ENCODE results near the gene TMEM150A. TPM values are rescaled to one million over a fixed set of nuclear protein-coding genes. Genes with fewer than 3 reads are reported as not detected.

TMEM150A gene, protein sequence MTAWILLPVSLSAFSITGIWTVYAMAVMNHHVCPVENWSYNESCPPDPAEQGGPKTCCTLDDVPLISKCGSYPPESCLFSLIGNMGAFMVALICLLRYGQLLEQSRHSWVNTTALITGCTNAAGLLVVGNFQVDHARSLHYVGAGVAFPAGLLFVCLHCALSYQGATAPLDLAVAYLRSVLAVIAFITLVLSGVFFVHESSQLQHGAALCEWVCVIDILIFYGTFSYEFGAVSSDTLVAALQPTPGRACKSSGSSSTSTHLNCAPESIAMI
- polyA plus RNA-seq (2012; ENCODE audit: insufficient read length, low read depth): 21.5 TPM

DNA sequence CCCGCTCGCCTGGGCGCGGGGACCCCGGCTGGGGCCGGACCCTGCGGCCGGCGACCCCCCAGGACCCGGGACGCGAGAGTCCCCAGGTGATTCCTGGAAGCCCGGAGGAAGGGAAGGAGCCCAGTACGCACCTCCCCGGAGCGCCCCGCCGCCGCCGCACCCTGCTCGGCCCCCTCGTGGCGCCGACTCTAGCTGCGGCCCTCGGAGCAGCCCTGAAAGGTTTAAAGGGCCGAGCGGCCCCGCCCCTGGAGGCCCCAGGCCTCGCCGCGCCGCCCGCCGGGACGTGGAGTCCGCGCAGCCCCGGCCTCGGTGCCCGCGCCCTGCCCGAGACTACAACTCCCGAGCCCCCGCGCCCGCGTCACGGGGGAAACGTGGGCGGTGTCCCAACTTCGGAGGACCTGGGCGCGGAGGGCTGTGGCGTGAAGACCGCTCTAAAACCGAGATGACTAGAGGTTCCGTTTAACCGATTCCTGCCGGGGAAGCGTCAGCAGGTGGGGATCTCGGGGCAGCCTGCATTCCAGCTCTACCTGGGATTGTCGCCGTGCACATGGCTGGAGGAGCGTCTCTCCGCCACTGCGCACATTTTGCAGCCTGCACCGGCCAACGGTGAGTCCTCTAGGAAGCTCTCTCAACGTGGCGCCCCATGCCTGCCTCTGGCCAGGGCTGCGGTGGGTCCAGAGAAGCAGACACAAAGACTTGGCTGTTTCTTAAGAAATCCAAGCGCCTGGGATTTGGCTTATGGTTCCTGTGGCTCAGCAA lies at the start of gene TMEM150A:
Gene TMEM150A, minus strand, starts transcription at position 223 of the 759 bp plus-strand sequence. CDS start 750 bp downstream, outside the sequence.
- TF ChIP-seq POLR2AphosphoS5 (IDR thresholded peaks at IDR 0.05; ENCODE audit: low read depth, low read length) (0 out of 2 replicates have a peak, but pooled peaks have one; percentile 45), SIN3A (IDR thresholded peaks at IDR 0.05; ENCODE audit: borderline replicate concordance, insufficient read depth, low read length) (peak; percentile 96; the same call in 1 of the 2 replicates), TAF1 (IDR thresholded peaks at IDR 0.05; ENCODE audit: borderline replicate concordance, insufficient read depth, low read length) (no peak), FOXP2 (optimal IDR thresholded peaks at IDR 0.05; ENCODE audit: borderline replicate concordance, extremely low read depth, extremely low read length, insufficient read depth) (peak; percentile 63)
- TF ChIP-seq, protein P1, sequence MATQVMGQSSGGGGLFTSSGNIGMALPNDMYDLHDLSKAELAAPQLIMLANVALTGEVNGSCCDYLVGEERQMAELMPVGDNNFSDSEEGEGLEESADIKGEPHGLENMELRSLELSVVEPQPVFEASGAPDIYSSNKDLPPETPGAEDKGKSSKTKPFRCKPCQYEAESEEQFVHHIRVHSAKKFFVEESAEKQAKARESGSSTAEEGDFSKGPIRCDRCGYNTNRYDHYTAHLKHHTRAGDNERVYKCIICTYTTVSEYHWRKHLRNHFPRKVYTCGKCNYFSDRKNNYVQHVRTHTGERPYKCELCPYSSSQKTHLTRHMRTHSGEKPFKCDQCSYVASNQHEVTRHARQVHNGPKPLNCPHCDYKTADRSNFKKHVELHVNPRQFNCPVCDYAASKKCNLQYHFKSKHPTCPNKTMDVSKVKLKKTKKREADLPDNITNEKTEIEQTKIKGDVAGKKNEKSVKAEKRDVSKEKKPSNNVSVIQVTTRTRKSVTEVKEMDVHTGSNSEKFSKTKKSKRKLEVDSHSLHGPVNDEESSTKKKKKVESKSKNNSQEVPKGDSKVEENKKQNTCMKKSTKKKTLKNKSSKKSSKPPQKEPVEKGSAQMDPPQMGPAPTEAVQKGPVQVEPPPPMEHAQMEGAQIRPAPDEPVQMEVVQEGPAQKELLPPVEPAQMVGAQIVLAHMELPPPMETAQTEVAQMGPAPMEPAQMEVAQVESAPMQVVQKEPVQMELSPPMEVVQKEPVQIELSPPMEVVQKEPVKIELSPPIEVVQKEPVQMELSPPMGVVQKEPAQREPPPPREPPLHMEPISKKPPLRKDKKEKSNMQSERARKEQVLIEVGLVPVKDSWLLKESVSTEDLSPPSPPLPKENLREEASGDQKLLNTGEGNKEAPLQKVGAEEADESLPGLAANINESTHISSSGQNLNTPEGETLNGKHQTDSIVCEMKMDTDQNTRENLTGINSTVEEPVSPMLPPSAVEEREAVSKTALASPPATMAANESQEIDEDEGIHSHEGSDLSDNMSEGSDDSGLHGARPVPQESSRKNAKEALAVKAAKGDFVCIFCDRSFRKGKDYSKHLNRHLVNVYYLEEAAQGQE (IDR thresholded peaks at IDR 0.05; ENCODE audit: insufficient read depth in 1 of 2, low read depth in 2 of 2, low read length in 2 of 2): no peak

DNA sequence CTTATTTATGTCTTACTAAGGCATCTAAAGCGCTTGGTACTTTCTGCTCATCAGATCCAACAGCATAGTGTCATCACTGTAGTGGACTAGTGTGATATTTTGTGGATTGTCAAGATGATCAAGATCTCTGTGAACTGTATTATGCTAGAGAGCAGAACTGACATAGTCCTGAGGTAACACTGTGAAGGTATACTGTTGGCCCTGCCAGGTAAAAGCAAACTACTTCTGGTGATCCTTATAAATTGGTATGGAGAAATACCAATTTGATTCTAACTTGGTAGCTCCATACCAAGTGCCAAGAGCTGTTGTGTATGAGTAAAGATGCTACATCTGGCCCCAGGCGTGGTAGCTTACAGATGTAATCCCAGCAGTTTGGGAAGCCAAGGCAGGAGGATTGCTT lies 49.6 kb upstream of the TMEM150A start:
- TF ChIP-seq FOXP2 (optimal IDR thresholded peaks at IDR 0.05; ENCODE audit: borderline replicate concordance, extremely low read depth, extremely low read length, insufficient read depth) (no peak), POLR2AphosphoS5 (IDR thresholded peaks at IDR 0.05; ENCODE audit: low read depth, low read length) (no peak), TAF1 (IDR thresholded peaks at IDR 0.05; ENCODE audit: borderline replicate concordance, insufficient read depth, low read length) (no peak), SIN3A (IDR thresholded peaks at IDR 0.05; ENCODE audit: borderline replicate concordance, insufficient read depth, low read length) (no peak)
- TF ChIP-seq, protein P1 (IDR thresholded peaks at IDR 0.05; ENCODE audit: insufficient read depth in 1 of 2, low read depth in 2 of 2, low read length in 2 of 2): no peak

DNA sequence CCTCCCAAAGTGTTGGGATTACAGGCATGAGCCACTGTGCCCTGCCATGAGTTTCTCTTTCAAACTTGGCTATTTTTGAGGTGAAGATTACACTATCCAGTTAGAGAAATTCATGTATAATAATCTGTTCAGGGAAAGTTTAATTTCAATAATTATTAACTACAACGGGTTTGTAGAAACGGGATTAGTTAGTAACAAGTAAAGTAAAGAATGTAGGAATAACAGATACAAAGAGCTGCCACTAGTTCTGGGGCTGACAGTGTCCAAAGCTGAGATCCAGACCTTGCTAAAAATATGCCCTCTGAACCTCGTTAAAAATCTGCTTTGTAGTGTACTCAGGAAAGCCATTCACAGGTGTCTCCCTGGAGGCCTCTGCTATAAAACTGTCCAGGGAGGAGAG lies 48.6 kb upstream of the TMEM150A start:
- no peak for TF ChIP-seq TAF1 (IDR thresholded peaks at IDR 0.05; ENCODE audit: borderline replicate concordance, insufficient read depth, low read length)
- TF ChIP-seq POLR2AphosphoS5 (IDR thresholded peaks at IDR 0.05; ENCODE audit: low read depth, low read length): no peak
- TF ChIP-seq, protein P1 (IDR thresholded peaks at IDR 0.05; ENCODE audit: insufficient read depth in 1 of 2, low read depth in 2 of 2, low read length in 2 of 2): no peak
- no peak for TF ChIP-seq SIN3A (IDR thresholded peaks at IDR 0.05; ENCODE audit: borderline replicate concordance, insufficient read depth, low read length)
- TF ChIP-seq FOXP2 (optimal IDR thresholded peaks at IDR 0.05; ENCODE audit: borderline replicate concordance, extremely low read depth, extremely low read length, insufficient read depth): no peak

DNA sequence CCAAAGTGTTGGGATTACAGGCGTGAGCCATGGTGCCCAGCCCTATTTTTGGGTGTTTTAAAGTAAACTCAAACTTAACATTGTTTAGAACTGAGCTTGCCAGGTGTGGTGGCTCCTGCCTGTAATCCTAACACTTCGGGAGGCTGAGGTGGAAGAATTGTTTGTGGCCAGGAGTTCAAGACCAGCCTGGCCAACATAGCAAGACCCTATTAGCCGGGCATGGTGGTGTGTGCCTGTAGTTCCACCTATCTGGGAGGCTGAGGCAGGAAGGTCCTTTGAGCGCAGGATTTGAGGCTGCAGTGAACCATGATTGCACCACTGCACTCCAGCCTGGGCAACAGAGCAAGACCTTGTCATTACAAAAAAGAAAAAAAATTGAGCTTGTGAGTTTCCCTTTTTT lies 48.0 kb upstream of the TMEM150A start:
- TF ChIP-seq FOXP2 (optimal IDR thresholded peaks at IDR 0.05; ENCODE audit: borderline replicate concordance, extremely low read depth, extremely low read length, insufficient read depth) (no peak), SIN3A (IDR thresholded peaks at IDR 0.05; ENCODE audit: borderline replicate concordance, insufficient read depth, low read length) (no peak), POLR2AphosphoS5 (IDR thresholded peaks at IDR 0.05; ENCODE audit: low read depth, low read length) (no peak), TAF1 (IDR thresholded peaks at IDR 0.05; ENCODE audit: borderline replicate concordance, insufficient read depth, low read length) (no peak)
- TF ChIP-seq, protein P1 (IDR thresholded peaks at IDR 0.05; ENCODE audit: insufficient read depth in 1 of 2, low read depth in 2 of 2, low read length in 2 of 2): no peak
